Measurements from ENCODE around the gene UPF3A.
A peak's percentile ranks its signal among the peaks of the same experiment; 100 is the strongest.
"Not testable (repeated sequence)": the region's sequence is repeated elsewhere in the genome, so short reads cannot be mapped to it uniquely, and the experiment has no call there.

UPF3A gene

GRCh38 chr13:114264313-114264712 lies 17.1 kb upstream of the UPF3A start:
- DNase-seq (ENCODE audit: low spot score): not testable (repeated sequence)

GRCh38 chr13:114264886-114265611 lies 16.4 kb upstream of the UPF3A start:
- no peak for DNase-seq (ENCODE audit: low spot score)

DNA sequence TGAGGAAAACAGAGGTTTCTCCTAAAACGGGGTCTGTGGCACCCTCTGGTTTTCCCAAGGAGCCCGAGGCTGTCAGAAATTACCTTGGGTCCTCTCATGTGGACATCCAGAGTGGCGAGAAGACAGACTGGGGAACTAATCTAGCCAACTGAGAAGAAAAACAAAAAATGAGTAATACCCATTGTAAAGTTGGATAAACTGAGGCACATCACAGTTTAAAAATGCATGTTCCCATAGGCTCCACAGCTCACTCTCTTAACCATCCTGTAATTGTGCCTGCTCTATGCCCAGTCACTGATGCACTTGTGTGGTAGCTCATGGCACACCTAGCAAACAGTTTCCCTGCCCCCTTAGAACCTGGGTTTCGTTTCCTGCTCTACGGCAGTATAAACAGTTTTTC lies 15.2 kb upstream of the UPF3A start:
- no peak for DNase-seq (ENCODE audit: low spot score)

DNA sequence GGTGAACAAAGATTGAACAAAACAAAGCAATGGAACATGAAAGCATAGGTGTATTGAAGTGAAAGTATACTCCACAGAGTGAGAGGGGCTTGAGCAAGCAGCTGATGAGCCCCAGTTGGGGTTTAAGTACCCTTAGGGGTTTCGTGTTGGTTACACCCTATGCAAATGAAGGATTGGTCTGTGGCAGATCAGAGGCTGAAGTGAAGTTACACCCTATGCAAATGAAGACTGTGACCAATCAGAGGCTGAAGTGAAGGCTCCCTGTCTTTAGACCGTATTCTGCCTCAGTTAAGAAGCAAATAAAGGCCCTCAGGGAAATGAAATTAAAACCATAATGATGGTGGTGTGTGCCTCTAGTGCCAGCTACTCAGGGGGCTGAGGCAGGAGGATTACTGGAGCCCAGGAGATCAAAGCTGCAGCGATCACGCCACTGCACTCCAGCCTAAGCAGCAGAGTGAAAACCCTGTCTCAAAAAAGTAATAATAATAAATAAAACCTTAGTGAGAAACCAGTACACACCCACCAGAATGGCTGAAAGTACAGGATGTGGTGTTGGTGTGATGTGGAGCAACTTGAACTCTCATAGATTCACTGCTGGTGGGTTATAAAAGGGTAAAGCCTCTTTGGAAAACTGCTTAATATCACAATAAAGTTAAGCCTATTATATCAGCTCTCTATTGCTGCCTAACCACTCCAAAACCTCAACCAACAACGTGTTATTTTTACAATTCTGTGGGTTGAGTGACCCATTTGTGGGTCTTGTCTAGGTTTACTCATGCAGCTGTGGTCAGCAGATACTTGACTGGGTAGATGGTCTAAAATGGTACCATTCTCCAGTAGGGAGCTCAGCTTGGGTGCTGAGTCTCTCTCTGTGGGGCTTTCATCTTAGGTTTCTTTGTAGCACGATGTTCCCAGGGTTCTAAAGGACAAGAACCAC lies 12.8 kb upstream of the UPF3A start:
- no peak for DNase-seq (ENCODE audit: low spot score)

- no peak for DNase-seq (ENCODE audit: low spot score)
These were observed 12.1 kb upstream of the UPF3A start for GRCh38 chr13:114269281-114269770.

DNA sequence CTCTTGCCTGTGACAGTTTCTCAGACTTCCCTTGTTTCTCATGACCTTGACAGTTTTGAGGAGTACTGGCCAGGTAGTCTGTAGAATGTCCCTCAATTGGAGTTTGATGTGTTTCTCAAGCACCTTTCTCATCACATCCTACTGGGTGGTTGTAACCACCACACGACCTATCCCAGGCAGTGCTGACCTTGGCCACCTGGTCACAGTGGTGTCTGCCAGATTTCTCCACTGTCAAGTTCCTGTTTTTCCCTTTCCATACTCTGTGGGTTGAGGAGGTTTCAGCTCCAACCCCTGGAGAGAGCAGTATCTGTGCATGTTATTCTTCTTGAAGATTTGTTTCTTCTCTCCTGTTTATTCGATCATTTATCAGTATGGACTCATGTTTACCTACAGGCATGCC lies 8.4 kb upstream of the UPF3A start:
- DNase-seq (ENCODE audit: low spot score): no peak

GRCh38 chr13:114275304-114275703 lies 6.1 kb upstream of the UPF3A start:
- DNase-seq (ENCODE audit: low spot score): no peak

GRCh38 chr13:114279146-114279545 lies 2.3 kb upstream of the UPF3A start:
- DNase-seq (ENCODE audit: low spot score): no peak

- no peak for DNase-seq (ENCODE audit: low spot score)
These were observed 1.5 kb upstream of the UPF3A start for GRCh38 chr13:114279758-114280355.

GRCh38 chr13:114282041-114282670 lies 755 bp downstream of the UPF3A start:
- peak; percentile 78 for DNase-seq (ENCODE audit: low spot score)

- DNase-seq (ENCODE audit: low spot score): peak; percentile 14
These were observed 2.2 kb downstream of the UPF3A start for GRCh38 chr13:114283576-114283975.

GRCh38 chr13:114284680-114285079 lies 3.3 kb downstream of the UPF3A start:
- no peak for DNase-seq (ENCODE audit: low spot score)

DNA sequence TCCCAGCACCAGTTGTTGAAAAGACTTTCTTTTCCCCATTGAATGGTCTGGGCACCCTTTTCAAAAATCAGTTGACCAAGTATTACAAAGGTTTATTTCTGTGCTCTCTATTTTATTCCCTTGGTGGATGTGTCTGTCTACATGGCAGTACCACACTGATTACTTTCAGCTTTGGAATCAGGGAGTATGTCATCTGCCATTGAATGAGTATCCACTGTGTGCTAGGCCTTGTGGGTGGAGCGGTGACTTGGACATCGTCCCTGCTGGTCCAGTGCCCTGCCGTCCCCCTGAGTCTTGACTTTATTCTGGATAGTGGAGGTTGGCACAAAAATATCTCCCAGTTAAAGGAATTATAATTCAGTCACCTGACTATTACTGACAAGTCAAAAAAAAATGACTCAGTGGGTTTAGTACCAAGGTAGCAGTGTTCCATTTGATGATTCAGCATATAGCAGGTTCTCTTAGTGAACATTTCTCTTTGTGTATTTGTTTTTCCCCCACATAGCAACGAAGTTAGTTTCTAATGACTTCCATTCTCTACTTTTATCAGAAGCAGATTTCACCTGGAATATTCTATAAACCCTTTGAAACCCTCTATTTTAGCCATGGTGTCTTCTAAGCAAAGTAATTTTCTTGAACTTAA lies 3.9 kb downstream of the UPF3A start:
- peak; percentile 86 for DNase-seq (ENCODE audit: low spot score)

- peak; percentile 59 for DNase-seq (ENCODE audit: low spot score)
These were observed 5.4 kb downstream of the UPF3A start for GRCh38 chr13:114286808-114287207.

GRCh38 chr13:114288157-114288591 lies 6.8 kb downstream of the UPF3A start:
- no peak for DNase-seq (ENCODE audit: low spot score)

- no peak for DNase-seq (ENCODE audit: low spot score)
These were observed 15.0 kb downstream of the UPF3A start for GRCh38 chr13:114296448-114296847.

DNA sequence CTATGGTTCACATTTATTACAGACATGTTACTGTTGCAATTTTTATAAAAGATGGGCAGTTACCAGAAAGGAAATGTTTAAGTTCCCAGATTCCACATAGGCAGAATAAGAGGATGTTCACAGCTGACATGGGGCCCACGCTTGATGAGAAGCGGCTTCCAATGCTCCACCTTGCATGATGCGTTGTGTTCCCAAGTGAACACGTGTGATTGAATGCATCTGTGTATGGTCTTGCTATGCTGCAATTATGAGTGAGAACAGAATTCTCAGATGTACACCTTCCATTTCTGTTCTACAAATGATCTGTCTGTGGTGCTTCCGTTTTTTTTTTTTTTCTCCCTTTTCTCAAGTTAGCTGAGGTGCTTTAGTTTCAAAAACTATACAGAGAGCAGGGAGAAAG lies 15.5 kb downstream of the UPF3A start:
- DNase-seq (ENCODE audit: low spot score): no peak

GRCh38 chr13:114298866-114299265 lies 17.5 kb downstream of the UPF3A start:
- no peak for DNase-seq (ENCODE audit: low spot score)

- no peak for DNase-seq (ENCODE audit: low spot score)
These were observed 18.4 kb downstream of the UPF3A start for GRCh38 chr13:114299604-114300305.

GRCh38 chr13:114303700-114304327 lies 22.4 kb downstream of the UPF3A start:
- DNase-seq (ENCODE audit: low spot score): no peak

Measured in kidney tubule cell (primary cell).